Stimulated activated CD4-positive, alpha-beta T cell treated with anti-CD3 and anti-CD28 coated beads, Interleukin-15, amount 100 ng/mL, for 48 hours (primary cell): ENCODE measurements around the gene DCLK1.

Experiments used
- DNase-seq, 2 donors: peaks; one replicate each; pipeline ENCODE4 v3.0.0-alpha.2; 2020; ENCODE audit warnings: low read depth in 2 of 2

Gene DCLK1

GRCh38 chr13:35832551-35832950 is 298.6 kb downstream of the DCLK1 start:
- DNase-seq, result no peak

DNA sequence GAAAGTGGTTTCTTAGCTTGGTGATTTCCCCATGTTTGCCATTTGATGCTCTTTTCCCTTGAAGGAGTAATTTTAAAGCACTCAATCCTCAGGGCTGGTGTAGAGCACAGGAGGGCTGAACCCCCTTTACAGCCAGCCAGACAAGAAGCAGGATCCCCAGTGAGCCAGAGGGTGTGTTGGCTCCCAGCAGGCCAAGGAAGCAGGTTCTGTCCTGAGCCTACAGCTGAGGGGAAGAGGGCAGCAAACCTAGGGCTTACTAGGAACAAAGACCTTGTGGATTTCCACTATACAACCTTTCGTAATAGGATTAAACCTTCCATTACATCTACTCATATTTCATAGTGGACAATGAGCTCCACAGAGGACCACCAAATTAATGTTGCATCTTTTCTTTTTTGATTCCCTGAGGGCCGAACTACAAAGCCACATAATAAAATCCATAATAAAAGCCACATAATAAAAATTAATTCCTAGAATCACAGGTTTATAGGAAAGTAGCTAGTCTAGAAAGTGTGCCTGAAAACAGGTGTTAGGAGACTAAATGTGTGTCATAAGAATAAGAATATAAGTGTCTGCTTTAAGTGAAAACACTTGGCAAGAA is 300.2 kb downstream of the DCLK1 start:
- DNase-seq, result no peak

GRCh38 chr13:35826626-35827254 is 304.4 kb downstream of the DCLK1 start:
- DNase-seq, result no peak

DNA sequence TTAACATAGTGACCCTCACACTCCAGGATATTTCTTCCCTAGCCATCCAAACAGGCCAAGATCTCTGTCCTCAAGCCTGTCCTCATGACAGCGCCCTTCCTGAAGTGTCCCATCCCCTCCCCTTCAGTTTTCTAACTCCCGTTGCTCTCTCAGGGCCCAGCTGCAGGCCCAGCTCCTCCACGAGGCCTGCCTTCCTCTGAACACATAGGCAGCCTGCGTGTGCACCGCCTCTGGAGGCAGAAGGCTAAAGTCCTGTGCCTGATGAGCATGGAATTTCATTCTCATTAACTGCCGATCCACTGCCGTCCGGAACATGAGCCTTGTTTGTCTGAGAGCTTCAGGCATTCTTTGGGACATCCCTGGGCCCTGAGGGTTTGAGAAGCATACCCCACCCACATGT is 306.4 kb downstream of the DCLK1 start:
- no peak for DNase-seq

- DNase-seq, result no peak
Observed at GRCh38 chr13:35824395-35824794, 306.8 kb downstream of the DCLK1 start.

GRCh38 chr13:35822666-35823065 is 308.5 kb downstream of the DCLK1 start:
- no peak for DNase-seq

DNA sequence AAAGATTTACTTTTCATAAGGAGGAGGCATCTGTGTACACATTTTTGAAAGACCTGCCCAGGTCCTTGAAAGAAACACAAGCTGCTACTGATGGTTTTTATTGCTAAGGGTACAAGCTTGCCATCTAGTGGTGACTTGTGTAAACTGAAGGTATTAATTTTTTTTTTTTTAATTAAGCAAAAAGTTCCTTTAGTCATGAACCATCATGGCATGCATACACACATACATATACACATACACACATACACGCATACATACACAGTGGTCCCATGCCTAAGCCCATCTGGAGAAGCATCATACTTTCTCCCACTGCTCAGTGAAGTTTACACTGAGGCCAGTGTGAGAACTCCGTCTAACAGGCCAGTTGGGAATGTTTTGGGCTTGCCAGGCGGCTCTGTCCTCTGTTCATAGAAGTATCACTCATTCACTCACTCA is 312.5 kb downstream of the DCLK1 start:
- no peak for DNase-seq

DNA sequence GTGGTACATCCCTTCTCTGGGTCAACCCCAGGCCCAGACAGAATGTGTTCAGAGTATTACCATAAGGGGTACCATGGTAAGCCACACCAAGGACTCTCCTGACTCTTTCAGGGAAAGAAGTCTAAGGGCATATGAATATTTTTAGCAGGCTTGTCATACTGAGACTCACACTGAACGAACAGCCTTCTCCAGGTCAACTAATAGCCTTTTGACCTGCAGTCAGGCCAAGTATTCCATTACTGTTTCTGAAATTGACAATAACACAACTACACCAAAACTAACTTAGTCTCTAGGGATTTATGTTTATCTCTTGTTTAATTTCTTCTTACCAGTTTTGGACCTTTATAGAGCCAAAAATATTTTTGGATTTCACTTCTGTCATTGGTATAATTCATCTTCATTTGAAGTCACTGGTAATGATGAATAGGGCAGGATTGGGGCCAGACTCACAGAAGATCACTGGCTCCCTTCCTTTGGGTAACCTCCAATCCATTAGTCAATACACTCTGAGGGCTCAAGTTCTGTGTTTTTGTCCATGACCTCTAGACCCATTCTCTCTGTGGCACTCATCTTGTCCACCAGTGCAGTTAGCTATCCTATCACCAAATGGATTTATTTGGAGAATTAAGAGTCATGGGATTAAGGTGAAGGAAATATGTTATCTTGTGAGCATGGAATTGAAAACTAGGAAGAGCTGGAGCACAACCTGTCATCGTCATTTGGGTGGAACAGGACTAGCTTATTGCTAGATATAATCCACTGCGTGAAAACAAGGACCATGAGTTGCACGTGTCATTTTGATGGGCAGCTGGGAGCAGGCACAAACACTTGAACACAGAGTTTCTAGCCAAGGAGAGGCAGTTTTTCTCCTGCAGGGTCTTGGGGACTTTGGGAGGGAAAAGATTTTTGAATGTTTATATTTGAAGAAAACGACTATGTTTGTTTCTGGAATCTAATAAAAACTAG is 313.3 kb downstream of the DCLK1 start:
- DNase-seq, result no peak

- DNase-seq, result no peak
Observed at GRCh38 chr13:35814605-35815011, 316.6 kb downstream of the DCLK1 start.

DNA sequence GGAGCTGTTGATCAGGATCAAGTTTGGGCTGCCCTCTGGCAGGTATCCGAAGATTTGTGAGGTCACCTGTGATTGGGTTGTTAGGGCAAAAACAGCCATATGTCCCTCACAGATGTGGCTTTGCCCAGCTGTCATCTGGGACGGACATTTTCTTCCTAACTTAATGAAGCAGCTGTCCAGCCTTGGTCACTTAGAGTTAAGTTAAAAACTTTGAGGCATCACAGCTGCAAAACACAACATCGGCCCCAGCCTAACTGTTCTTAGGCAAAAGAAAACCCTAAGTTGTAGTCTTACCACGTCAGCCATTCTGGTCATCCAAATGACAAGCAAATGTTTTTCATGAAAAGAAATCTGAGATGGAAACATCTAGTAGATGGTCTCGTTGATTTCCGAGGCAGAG is 318.4 kb downstream of the DCLK1 start:
- DNase-seq, result no peak

GRCh38 chr13:35810321-35810720 is 320.9 kb downstream of the DCLK1 start:
- DNase-seq, result no peak

GRCh38 chr13:35808846-35809245 is 322.3 kb downstream of the DCLK1 start:
- DNase-seq, result no peak

DNA sequence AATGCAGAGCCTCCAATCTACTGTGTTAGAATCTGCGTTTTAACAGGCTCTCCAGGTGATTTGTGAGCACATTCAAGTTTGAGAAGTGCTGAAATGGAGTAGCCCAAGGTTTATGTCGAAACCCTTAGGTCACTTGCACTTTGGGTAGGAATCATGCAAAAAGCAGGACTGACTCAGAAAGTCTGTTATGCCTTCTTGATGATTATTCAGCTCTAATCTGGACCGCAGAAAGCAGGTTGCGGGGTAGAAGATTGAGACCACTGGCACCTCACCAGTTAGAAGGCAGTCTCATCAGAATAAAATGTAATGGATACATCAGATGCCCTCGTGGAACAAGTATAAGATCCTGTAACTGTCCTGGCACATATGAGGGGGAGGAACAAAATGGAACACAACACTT is 326.3 kb downstream of the DCLK1 start:
- no peak for DNase-seq

DNA sequence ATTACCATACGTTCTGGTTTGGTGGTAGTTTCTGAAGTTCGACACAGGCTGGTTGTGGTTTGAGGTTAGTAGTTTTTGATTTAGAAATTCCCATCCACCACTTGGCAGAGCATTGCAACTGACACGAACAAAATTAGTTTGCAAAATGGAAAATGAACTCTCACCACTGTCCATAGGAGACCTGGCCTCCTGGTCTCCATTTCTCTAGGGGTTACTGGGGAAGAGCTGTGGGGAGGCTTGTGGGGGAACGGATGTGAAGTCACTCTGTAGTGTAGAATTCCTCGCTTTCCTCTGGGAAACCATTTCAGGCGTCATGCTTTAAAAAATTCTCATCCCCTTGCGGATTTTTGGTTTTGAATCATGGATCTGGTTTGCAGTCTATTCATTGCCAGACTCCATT is 333.2 kb downstream of the DCLK1 start:
- DNase-seq, result no peak

DNA sequence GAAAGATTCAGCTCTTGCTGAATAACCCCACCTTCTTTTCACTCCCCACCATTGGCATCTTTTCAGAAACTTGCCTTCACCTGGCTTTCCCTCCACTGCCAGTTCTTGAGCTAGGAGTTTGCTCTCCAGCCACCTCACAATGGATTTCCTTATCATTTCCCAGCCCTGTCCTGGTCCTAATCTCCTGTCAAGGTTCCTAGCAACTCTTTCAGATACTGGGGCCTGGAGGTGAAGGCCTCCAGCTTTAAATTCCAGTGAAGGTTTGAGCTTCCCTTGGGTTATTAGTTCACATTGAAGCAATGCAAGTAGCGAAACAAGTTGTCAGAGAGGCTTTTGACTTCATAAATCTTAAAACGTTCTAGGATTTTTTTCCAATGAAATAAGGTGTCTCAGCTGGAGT is 333.9 kb downstream of the DCLK1 start:
- no peak for DNase-seq

DNA sequence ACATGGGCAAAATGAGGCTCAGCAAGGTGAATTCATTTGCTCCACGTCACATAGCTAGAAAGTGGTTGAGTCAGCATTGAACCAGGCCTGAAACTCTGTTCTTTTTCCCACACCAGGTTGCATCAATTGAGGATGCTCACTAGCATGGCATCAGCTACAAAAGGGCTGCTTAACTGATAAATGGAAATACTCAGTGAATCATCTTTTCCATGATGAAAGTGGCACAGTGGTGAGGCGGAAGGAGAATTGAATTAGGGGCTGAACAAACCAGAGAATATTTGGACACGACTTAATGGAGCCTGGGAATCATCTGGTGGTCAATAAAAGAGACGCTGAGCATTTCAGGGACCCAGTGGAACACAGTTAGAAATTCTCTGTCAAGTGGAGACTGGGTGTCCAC is 334.6 kb downstream of the DCLK1 start:
- no peak for DNase-seq

DNA sequence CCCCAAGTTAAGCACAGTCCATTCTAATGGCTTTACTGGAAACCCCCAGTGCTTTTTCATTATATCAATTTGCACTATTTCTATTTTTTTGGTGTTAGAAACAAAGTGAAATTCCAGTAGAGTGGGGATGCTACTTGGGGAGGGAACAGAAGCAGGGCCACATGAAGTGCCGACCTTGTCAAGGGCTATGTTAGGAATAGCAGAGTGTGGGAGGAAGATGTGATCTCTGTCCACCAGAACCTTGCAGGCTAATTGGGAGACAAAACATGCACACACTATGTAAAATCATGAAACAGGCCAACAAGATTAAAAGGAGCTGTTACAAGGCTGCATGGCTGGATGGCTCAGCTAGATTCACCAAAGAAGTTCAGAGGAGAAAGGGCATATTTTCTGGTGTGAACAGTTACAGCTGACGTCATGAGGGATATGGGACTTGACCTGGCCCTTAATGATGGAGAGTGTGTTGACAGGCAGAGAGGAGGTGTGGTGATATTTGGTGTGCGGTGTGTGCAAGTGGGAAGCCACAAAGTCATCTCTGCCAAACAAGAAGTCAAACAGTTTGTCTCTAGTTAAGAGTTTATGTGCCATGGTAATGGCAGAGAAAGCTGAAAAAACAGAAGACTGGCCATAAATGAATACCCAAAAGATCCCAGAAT is 336.3 kb downstream of the DCLK1 start:
- no peak for DNase-seq

- DNase-seq, result no peak
Observed at GRCh38 chr13:35793823-35794222, 337.4 kb downstream of the DCLK1 start.

DNA sequence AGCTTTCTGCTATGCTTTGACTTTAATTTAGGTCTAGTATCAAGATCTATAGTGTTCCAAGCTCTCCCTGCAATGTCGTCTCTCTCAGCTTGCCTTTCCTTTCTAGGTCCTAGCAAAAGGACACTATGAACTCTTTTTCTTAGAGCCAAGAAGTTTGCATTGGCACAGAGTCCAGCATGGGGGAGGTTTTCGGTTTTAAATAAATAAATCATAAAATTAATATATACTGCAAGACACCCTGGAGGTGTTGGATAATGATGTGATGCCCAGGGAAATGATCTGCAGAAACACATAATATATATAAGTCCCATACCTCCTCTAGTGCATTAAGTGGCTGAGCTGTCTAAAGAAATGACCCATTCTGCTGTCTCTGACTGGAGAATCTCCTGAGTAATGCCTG is 338.3 kb downstream of the DCLK1 start:
- no peak for DNase-seq

- no peak for DNase-seq
Observed at GRCh38 chr13:35792021-35792420, 339.2 kb downstream of the DCLK1 start.

DNA sequence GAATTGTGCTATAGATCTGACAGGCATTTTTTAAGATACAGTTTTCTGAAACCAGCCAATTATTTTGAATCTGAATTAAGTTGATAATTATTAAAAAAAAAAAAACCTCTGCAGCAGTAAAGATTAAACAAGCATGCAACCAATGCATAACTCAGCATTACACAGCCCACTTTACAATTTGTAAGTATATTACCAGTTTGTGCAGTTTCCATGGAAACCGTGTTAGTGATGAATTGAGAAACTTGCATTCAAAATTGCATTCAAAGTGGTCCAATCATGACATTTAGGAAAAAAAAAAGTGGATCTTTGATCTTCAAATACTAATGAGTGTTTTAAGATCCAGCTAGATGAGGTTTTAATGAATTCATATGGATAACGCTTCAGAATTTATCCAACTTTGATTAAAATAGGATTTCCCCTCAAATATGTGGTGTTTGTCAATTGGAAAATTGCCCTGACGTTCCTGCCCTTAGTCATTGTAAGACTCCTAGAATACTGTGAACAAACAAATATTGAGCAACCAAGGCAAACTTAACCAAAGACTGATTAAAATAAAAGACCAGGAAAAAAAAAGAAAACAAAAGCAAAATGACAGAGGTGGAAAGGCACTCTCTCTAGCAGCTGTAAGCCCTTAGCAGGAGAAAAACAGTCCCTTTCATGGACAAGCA is 339.9 kb downstream of the DCLK1 start:
- DNase-seq, result no peak
